Cardiac fibroblast (primary cell): ENCODE results near the gene CDK10.
"Not testable (repeated sequence)": the region's sequence is repeated elsewhere in the genome, so short reads cannot be mapped to it uniquely, and the experiment has no call there.

Source experiments
- DNase-seq, 2 donors: peaks; one replicate each; pipeline versions ENCODE4 v3.0.0 to v3.0.0-alpha.2; 2010; ENCODE audit warnings: low read depth in 2 of 2
- H3K4me3 ChIP-seq, 2 donors: replicated peaks in 1 of 2; 1 replicate in 1 of 2; 2 replicates in 1 of 2; pipeline ENCODE4 v1.5.1; 2011; ENCODE audit warnings: low read depth in 2 of 2, low read length in 2 of 2, mild to moderate bottlenecking in 2 of 2, moderate library complexity in 1 of 2
- CTCF ChIP-seq: IDR thresholded peaks from one replicate; pipeline ENCODE4 v1.5.1; 2011; ENCODE audit warnings: low read depth, mild to moderate bottlenecking, low read length, inconsistent platforms

The CDK10 gene

GRCh38 chr16:89695875-89696669, 9.6 kb downstream of the CDK10 start:
- no peak for DNase-seq
- H3K4me3 ChIP-seq = no peak overlapping the region
- TF ChIP-seq CTCF = no peak

GRCh38 chr16:89696670-89697128, 10.2 kb downstream of the CDK10 start:
- DNase-seq = peak in 1 of 2 donors; percentile 16
- no peak for TF ChIP-seq CTCF
- no peak overlapping the region for H3K4me3 ChIP-seq

- TF ChIP-seq CTCF = no peak
- no peak overlapping the region for H3K4me3 ChIP-seq
- no peak for DNase-seq
Measured at GRCh38 chr16:89697161-89697615, 10.7 kb downstream of the CDK10 start.

- no peak overlapping the region for H3K4me3 ChIP-seq
- DNase-seq = no peak
- no peak for TF ChIP-seq CTCF
Measured at GRCh38 chr16:89697616-89698331, 11.3 kb downstream of the CDK10 start.

- DNase-seq, H3K4me3 ChIP-seq: not testable (repeated sequence)
Measured at GRCh38 chr16:89698717-89699116, 12.2 kb downstream of the CDK10 start.

- not testable (repeated sequence) for DNase-seq, H3K4me3 ChIP-seq
Measured at GRCh38 chr16:89699629-89700099, 13.2 kb downstream of the CDK10 start.

GRCh38 chr16:89700100-89700648, 13.7 kb downstream of the CDK10 start:
- peak; percentile 59 for TF ChIP-seq CTCF
- DNase-seq = peak; percentile 98 to 99
- H3K4me3 ChIP-seq = peak overlapping the region; percentile 82 to 87
